Astrocyte (in vitro differentiated cells and primary cell): Measurements from ENCODE around the gene GRK3. TPM values are rescaled to one million over a fixed set of nuclear protein-coding genes. Genes with fewer than 3 reads are reported as not detected.

Source experiments
- DNase-seq: peaks from one replicate; pipeline ENCODE4 v3.0.0-alpha.2; 2010; ENCODE audit warnings: low read depth
- FAIRE-seq: peaks from 2 replicates; lab custom pipeline; 2011; peaks lifted over from hg19 to GRCh38; lab: Jason Lieb, UNC
- H2AFZ ChIP-seq: 2 replicates; pipeline ENCODE4 v1.6.0; 2012; ENCODE audit warnings: low read depth, low read length, inconsistent platforms
- H3K27ac ChIP-seq: 2 replicates; pipeline ENCODE4 v1.5.1; 2011; ENCODE audit warnings: low read depth, low read length, inconsistent platforms
- H3K27me3 ChIP-seq: 2 replicates; pipeline ENCODE4 v1.6.0; 2011; ENCODE audit warnings: low read length, inconsistent platforms; ENCODE audit not compliant: insufficient read depth
- H3K36me3 ChIP-seq: 2 replicates; pipeline ENCODE4 v1.5.1; 2011; ENCODE audit warnings: low read length, inconsistent platforms; ENCODE audit not compliant: insufficient read depth
- H3K4me1 ChIP-seq: 2 replicates; pipeline ENCODE4 v1.5.1; 2011; ENCODE audit warnings: low read length, inconsistent platforms; ENCODE audit not compliant: insufficient read depth
- H3K4me2 ChIP-seq: 2 replicates; pipeline ENCODE4 v1.6.0; 2012; ENCODE audit warnings: low read length, inconsistent platforms
- H3K4me3 ChIP-seq: 2 replicates; pipeline ENCODE4 v1.5.1; 2011; ENCODE audit warnings: low read depth, mild to moderate bottlenecking, low read length, inconsistent platforms; ENCODE audit not compliant: insufficient read depth
- H3K79me2 ChIP-seq: 2 replicates; pipeline ENCODE4 v1.6.0; 2012; ENCODE audit warnings: mild to moderate bottlenecking, low read length, inconsistent platforms; ENCODE audit not compliant: insufficient read depth
- H3K9ac ChIP-seq: 2 replicates; pipeline ENCODE4 v1.6.0; 2012; ENCODE audit warnings: mild to moderate bottlenecking, low read length, inconsistent platforms
- H3K9me3 ChIP-seq: 2 replicates; pipeline ENCODE4 v1.5.1; 2012; ENCODE audit warnings: low read depth, mild to moderate bottlenecking, low read length, inconsistent platforms; ENCODE audit not compliant: insufficient read depth
- H4K20me1 ChIP-seq: 2 replicates; pipeline ENCODE4 v1.6.0; 2012; ENCODE audit warnings: low read length, inconsistent platforms; ENCODE audit not compliant: insufficient read depth
- H3K27ac Mint-ChIP-seq: one replicate; pipeline ENCODE4 v1.8.0; 2021; ENCODE audit warnings: mild to moderate bottlenecking, mixed read lengths; ENCODE audit not compliant: unreplicated experiment
- H3K27me3 Mint-ChIP-seq: one replicate; pipeline ENCODE4 v1.8.0; 2021; ENCODE audit warnings: low read depth, mixed read lengths; ENCODE audit not compliant: unreplicated experiment
- H3K36me3 Mint-ChIP-seq: one replicate; pipeline ENCODE4 v1.8.0; 2021; ENCODE audit warnings: low read depth, mixed read lengths; ENCODE audit not compliant: unreplicated experiment
- H3K4me1 Mint-ChIP-seq: one replicate; pipeline ENCODE4 v1.8.0; 2021; ENCODE audit warnings: low read depth, mixed read lengths; ENCODE audit not compliant: unreplicated experiment
- H3K4me3 Mint-ChIP-seq: one replicate; pipeline ENCODE4 v1.8.0; 2021; ENCODE audit warnings: mild to moderate bottlenecking, moderate library complexity, mixed read lengths; ENCODE audit not compliant: unreplicated experiment
- H3K9me3 Mint-ChIP-seq: one replicate; pipeline ENCODE4 v1.8.0; 2021; ENCODE audit warnings: mild to moderate bottlenecking, mixed read lengths; ENCODE audit not compliant: unreplicated experiment
- CTCF ChIP-seq: IDR thresholded peaks from 2 replicates; pipeline ENCODE4 v1.5.1; 2011; ENCODE audit warnings: low read depth, mild to moderate bottlenecking, inconsistent platforms, low read length, moderate library complexity; ENCODE audit not compliant: insufficient read depth
- EZH2 ChIP-seq: IDR thresholded peaks from 2 replicates; pipeline ENCODE4 v1.6.1; 2012; ENCODE audit warnings: mild to moderate bottlenecking, low read length, inconsistent platforms; ENCODE audit not compliant: insufficient read depth
- total RNA-seq: library from RNA; stranded (reverse); gene quantifications from 2 replicates; pipeline ENCODE4 v1.2.1, GENCODE V29; 2021

Gene GRK3
- total RNA-seq, 1 donor from 2014 or later = 7.2 TPM

- Mint-ChIP-seq H3K36me3 (no peaks in the 10 kb centered on the region), H3K27ac (no peak overlapping the region), H3K27me3 (peaks cover 2% of the 10 kb centered on the region), H3K4me1 (peaks cover 10% of the 10 kb centered on the region), H3K4me3 (no peak overlapping the region), H3K9me3 (no peaks in the 10 kb centered on the region)
- no peak overlapping the region for H3K4me2 ChIP-seq
- DNase-seq = no peak
- no peak overlapping the region for H3K4me3 ChIP-seq
- no peak overlapping the region for H3K27ac ChIP-seq
- no peak for FAIRE-seq
- TF ChIP-seq EZH2 (no peak), CTCF (no peak)
- H3K9me3 ChIP-seq = no peaks in the 10 kb centered on the region
- no peaks in the 10 kb centered on the region for H3K4me1 ChIP-seq
- H2AFZ ChIP-seq = no peak overlapping the region
- no peak overlapping the region for H3K9ac ChIP-seq
- H3K79me2 ChIP-seq = no peaks in the 10 kb centered on the region
- no peaks in the 10 kb centered on the region for H4K20me1 ChIP-seq
- H3K36me3 ChIP-seq = no peaks in the 10 kb centered on the region
- H3K27me3 ChIP-seq = no peaks in the 10 kb centered on the region
These were observed 126.3 kb downstream of the GRK3 start for GRCh38 chr22:25690798-25691197.

- no peak overlapping the region for H3K4me3 Mint-ChIP-seq
- TF ChIP-seq CTCF = no peak
- no peak for TF ChIP-seq EZH2
- H3K4me1 Mint-ChIP-seq = peaks cover 10% of the 10 kb centered on the region
- Histone ChIP-seq H2AFZ (no peak overlapping the region), H3K27ac (no peak overlapping the region), H4K20me1 (no peaks in the 10 kb centered on the region), H3K27me3 (no peaks in the 10 kb centered on the region), H3K4me2 (no peak overlapping the region), H3K4me3 (no peak overlapping the region), H3K79me2 (no peaks in the 10 kb centered on the region), H3K9ac (no peak overlapping the region), H3K36me3 (no peaks in the 10 kb centered on the region), H3K9me3 (no peaks in the 10 kb centered on the region), H3K4me1 (no peaks in the 10 kb centered on the region)
- peaks cover 2% of the 10 kb centered on the region for H3K36me3 Mint-ChIP-seq
- DNase-seq (no peak), FAIRE-seq (no peak)
- H3K9me3 Mint-ChIP-seq = no peaks in the 10 kb centered on the region
- H3K27ac Mint-ChIP-seq = no peak overlapping the region
- H3K27me3 Mint-ChIP-seq = peaks cover 2% of the 10 kb centered on the region
These were observed 128.2 kb downstream of the GRK3 start for GRCh38 chr22:25692397-25693267.

DNA sequence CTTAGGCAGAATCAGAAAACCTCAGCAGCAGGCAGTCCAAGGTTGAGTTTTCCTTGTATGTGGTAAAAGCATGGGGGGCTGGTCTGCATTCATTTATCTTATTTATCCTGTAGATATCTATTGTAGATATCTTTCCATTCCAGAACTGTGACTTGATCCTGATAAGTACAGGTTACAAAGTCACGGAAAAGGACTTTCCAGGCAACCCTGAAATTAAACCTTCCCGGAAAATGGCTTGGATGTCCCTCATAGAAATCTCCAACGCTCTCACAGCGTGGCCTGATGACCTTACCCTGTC, 128.7 kb downstream of the GRK3 start:
- no peak for DNase-seq
- Mint-ChIP-seq H3K9me3 (no peaks in the 10 kb centered on the region), H3K36me3 (peaks cover 2% of the 10 kb centered on the region), H3K4me1 (peaks cover 10% of the 10 kb centered on the region), H3K27me3 (peaks cover 2% of the 10 kb centered on the region), H3K4me3 (no peak overlapping the region), H3K27ac (no peak overlapping the region)
- TF ChIP-seq EZH2 = no peak
- TF ChIP-seq CTCF = no peak
- Histone ChIP-seq H3K9ac (no peak overlapping the region), H3K79me2 (no peaks in the 10 kb centered on the region), H3K4me1 (no peaks in the 10 kb centered on the region), H3K36me3 (no peaks in the 10 kb centered on the region), H3K9me3 (no peaks in the 10 kb centered on the region), H3K4me2 (no peak overlapping the region), H2AFZ (no peak overlapping the region), H4K20me1 (no peaks in the 10 kb centered on the region), H3K27ac (no peak overlapping the region), H3K27me3 (no peaks in the 10 kb centered on the region), H3K4me3 (no peak overlapping the region)
- no peak for FAIRE-seq
